T47D (cell line): ENCODE results near the gene ZNF366.
"Not testable (repeated sequence)": the region's sequence is repeated elsewhere in the genome, so short reads cannot be mapped to it uniquely, and the experiment has no call there.

ENCODE experiments used
- DNase-seq, 2 experiments: peaks; one replicate each; pipeline versions ENCODE4 v3.0.0 to v3.0.0-alpha.2; 2011 to 2012; ENCODE audit warnings: low read depth in 1 of 2, low spot score in 1 of 2
- JUND ChIP-seq: IDR thresholded peaks from 2 replicates; pipeline ENCODE4 v1.6.1; 2012; ENCODE audit warnings: low read depth
- in situ Hi-C: cut with HindIII; loops from 2 replicates; pipeline ENCODE4 v1.10.0; 2016; ENCODE audit warnings: low sequenced_read_pairs, low pct_unique_long_range_greater_than_20kb

ZNF366 gene

DNA sequence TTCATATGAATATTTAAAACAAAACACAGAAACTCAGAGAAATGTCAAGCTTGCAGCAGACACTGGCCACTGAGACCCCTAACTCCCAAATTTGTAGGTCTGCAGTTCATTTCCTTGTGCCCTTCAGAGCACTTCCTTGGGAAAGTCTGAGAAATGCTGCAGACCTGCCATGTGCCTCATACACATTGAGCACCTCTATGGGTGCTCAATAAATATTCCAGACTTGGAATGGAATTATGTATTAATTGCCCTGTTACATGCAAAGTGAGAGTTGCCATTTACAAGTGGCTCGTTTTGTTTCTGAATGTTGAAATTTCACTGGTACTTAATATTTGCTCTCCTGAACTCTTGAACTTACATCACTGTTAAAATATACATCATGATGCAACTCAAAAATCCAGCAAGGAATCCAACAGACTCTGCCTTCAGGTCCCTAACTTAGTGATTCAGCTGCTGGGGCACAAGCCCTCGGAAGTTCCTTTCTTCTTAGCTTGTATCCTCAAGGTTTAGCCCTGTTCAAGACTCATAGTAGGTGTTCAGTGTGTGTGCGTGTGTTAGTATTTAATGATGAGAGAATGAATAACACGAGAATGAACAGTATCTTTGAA is 96.4 kb downstream of the ZNF366 start:
- DNase-seq: no peak
- no peak for TF ChIP-seq JUND
- in situ Hi-C loops: no loop called here

DNA sequence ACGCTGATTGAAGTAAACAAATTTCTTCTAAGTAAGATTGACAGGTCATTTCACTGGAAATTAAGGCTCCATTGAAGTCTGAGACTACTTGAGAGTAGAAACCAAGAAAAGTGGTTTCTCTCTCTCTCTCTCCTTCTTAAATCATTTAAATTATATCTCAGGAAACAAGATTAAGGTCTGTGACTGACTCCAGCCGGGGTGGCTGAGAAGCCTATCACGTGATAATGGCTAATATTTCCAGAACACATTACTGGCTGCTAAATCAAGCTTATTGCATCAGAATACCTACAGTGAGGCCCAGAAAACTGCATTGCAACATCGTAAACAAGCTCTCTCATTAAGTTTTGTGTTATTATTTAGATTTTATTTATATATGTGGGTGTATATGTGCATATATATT is 98.6 kb downstream of the ZNF366 start:
- no peak for TF ChIP-seq JUND
- DNase-seq: no peak
- in situ Hi-C loops: no loop called here

DNA sequence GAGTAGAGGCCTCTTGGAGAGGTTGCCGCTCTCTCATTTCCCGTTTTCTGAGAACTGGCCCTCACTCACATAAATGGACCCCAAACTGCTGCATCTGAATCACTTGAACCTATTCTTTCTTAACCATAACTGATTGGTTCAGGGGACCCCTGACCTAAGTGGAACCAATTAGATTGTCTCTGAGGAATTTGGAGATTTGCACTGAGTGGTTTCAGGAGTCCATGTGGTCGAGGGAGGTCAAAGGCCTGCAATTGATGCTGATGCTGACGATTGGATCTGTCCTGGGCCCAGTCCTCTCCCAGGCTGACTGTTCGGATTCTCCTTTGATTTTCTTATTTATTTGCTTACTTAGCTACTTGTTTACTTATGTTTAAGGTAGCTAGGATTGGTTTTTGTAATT is 99.1 kb downstream of the ZNF366 start:
- no peak for TF ChIP-seq JUND
- in situ Hi-C loops: no loop called here
- DNase-seq: no peak

DNA sequence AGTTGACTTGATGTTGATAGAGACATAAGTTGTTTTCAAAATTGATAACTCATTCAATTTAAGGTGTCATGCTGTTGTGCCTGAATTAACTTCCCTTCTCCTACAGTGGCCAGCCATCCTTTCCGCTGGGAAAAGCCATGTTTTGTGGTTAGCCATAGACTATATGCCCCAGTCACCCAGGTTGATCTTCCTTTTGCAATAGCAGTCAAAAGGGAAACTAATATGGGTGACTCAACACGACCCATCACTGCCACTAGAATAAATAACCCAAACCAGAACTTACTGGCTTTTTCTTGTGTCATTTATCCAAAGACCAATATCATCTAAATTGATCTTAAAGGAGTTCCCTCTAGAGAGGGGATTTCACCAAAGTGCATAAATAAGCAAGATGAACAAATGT is 99.7 kb downstream of the ZNF366 start:
- in situ Hi-C loops: no loop called here
- no peak for DNase-seq
- no peak for TF ChIP-seq JUND

DNA sequence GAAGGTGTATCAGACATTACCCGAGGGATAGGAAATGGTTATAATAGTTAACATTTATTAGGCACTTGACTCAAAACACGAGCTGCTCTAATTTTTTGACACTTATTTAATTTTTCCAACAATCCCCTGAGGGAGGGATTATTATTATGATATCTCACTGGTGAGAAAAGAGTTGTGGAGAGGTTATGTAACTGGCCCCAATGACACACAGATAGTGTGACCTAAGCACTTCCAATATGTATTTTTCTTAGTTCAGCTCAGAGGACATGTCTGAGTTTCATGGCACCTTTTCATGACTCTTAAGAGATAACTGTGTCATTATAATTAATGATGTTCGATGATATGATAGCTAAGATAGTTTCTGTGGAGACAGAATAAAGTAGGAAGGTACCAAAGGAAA is 100.1 kb downstream of the ZNF366 start:
- TF ChIP-seq JUND: no peak
- no peak for DNase-seq
- in situ Hi-C loops: no loop called here

DNA sequence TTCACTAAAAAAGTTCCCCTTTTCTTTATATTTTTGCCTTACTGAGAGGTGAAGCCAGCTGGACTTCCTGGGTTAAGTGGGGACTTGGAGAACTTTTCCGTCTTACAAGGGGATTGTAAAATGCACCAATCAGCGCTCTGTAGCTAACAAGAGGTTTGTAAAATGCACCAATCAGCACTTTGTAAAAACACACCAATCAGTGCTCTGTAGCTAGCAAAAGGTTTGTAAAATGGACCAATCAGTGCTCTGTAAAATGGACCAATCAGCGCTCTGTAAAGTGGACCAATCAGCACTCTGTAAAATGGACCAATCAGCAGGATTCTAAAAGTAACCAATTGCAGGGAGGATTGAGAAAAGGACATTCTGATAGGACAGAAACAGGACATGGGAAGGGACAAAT is 102.4 kb downstream of the ZNF366 start:
- in situ Hi-C loops, DNase-seq: not testable (repeated sequence)

DNA sequence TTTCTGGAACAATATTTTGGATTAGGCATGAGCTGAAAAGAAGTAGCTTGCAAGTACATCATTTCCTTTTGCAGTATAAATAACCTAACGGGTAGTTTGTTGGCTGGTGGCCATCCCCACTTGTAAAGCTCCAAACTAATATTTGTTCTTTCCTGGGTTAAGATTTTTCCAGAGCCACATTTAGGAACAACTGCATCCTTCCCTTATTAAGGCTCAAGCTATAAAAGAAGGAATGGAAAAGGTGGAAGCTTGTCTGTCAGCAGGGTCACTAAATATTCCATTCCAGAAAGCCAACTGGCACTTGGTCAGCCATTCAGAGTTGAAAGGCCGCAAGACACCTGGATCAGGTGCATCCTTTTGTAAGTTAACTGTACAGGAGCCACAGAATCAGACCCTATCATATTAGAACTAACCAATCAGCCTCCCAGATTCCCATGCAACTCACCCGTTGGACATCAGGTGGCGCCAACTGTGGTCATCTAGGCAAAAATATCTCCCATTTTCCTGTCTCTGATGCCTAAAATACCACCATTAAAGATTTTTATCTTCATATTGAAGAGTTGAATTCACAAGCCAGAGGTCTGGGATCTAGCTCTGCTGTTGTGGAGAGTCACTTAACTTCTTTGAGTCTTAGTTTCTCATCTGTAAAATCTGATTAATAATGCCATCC is 104.1 kb downstream of the ZNF366 start:
- DNase-seq: peak in 1 of 2 experiments; percentile 26
- in situ Hi-C loops: no loop called here
- no peak for TF ChIP-seq JUND

DNA sequence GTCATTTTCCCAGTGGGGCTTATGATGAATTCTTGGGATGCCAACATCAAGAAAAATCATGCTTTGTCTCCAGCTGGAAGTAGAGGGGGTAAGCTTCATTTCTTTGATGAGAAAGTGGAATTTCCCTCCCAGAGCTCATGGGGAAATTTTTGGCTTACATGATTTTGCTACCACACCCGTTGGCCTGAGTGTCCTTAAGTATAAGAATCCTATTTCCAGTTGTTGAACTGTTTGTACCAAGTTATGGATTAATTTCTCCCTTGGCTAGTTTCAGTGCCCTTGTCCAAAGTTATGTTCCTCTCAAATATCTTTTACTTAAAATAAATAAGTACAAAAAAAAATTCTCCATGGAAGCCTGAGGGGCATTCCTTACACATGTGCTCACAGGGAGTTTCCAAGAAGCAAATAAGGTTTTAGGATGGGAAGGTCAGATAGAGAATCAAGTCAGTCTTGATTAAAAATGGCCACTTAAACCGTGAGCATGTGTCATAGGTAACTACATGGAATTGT is 104.8 kb downstream of the ZNF366 start:
- in situ Hi-C loops: no loop called here
- TF ChIP-seq JUND: no peak
- DNase-seq: no peak

DNA sequence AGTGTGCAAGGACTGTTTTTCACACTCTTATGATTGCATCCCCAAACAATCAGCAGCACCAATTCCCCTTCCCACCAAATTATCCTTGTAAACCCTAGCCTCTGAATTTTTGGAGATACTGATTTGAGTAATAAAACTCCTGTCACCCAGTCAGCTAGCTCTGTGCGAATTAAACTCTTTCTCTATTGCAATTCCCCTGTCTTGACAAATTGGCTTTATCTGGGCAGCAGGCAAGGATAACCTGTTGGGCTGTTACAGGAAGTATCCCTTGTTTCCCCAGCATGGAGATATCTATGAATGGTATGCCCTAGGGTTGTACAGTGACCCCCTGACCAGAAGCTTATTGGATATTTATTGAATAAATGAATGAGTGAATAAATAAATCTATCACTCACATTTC is 106.3 kb downstream of the ZNF366 start:
- no peak for DNase-seq
- no peak for TF ChIP-seq JUND
- in situ Hi-C loops: no loop called here

DNA sequence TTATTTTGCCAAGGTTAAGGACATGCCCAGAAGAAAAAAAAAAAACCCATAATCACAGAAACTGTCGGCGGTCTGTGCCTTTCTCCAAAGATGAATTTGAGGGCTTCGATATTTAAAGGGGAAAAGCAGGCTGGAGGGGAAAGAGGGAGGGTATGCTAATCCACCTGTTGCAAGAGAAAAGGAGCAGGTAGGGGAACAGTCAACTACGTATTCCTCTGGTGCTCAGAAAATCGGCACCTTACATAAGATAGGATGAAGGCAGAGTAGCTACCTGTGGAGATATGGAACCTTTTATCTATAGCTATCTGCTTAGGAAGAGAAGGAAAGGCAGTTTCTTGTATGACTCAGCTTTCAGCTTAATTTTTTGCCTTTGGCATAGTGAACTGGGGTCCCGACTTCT is 109.4 kb downstream of the ZNF366 start:
- DNase-seq: no peak
- no peak for TF ChIP-seq JUND
- in situ Hi-C loops: no loop called here

DNA sequence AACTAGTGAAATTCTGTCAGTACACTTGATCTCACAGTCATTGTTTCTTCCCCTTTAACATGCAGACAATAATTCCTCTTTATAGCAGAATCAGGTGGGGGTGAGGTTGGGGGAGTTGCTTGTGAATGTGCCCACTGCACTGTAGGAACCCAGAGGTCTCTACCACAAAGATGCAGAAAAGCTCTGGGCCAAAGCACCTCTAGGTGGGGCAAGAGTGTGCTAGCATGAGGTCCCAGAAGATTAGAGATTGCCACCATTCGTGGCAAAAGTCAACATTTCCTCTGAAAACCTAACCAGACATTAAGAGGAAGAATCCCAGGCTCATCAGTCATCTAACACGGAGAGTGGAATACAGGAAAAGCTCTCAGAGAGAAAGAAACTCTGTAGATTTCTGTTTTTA is 112.5 kb downstream of the ZNF366 start:
- no peak for TF ChIP-seq JUND
- in situ Hi-C loops: no loop called here
- DNase-seq: peak in 1 of 2 experiments; percentile 45

DNA sequence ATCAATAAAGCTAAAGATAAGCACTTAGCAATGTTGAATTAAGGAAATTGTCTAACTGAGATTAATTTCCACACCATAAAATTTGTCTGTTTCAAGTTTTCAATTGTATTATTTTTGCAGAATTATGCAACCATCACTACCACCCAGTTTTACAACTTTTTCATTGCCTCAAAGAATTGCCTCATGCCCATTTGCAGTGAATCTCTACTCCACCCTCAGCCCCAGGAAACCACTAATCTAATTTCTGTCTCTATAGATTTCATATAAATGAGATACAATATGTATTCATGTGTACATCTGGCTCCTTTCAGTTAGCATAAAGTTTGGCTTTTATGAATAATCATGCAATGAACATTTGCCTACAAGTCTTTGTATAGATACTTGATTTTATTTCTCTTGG is 114.2 kb downstream of the ZNF366 start:
- in situ Hi-C loops: no loop called here

More for the DNA sequence above, 114.2 kb downstream of the ZNF366 start:
- TF ChIP-seq JUND: no peak
- no peak for DNase-seq
